A549 treated with ZK216348 at 1 μM for 4 hours (cell line): ENCODE results near the gene CA6. TPM values are rescaled to one million over a fixed set of nuclear protein-coding genes. Genes with fewer than 3 reads are reported as not detected.

Source experiments
- total RNA-seq: library from RNA; stranded (reverse); fragments of 200-300 nt; extraction: Qiagen RNA extraction; gene quantifications from 5 replicates; pipeline ENCODE4 v1.2.3, GENCODE V29; 2022; ENCODE audit warnings: low read depth

The CA6 gene
- not detected in 5 replicates for total RNA-seq

GRCh38 chr1:8945568-8945967, at the start of gene CA6:
Gene CA6 (plus strand): TSS chr1:8945868. CDS start chr1:8945887, 19 bp downstream.

Other genes starting within 250 kb of the CA6 start
- 17.1 to 30.5 TPM (median 23.1 TPM) in 5 replicates for gene RERE, start 128.2 kb upstream of the CA6 start, total RNA-seq
- 2,803 to 3,078 TPM (median 2,890 TPM) in 5 replicates for gene ENO1, start 67.2 kb upstream of the CA6 start, total RNA-seq
- not detected in 5 replicates for gene SLC2A7, start 80.6 kb downstream of the CA6 start, total RNA-seq
- gene SLC2A5, start 123.8 kb downstream of the CA6 start, total RNA-seq = 0.13 to 0.48 TPM (median 0.25 TPM) in 4 of 5 replicates, not detected in the other
- gene GPR157, start 183.2 kb downstream of the CA6 start, total RNA-seq = 2.8 to 6.3 TPM (median 5.3 TPM) in 5 replicates